Natural killer cell (primary cell): ENCODE data around the gene RWDD1. TPM values are rescaled to one million over a fixed set of nuclear protein-coding genes. Genes with fewer than 3 reads are reported as not detected.

ENCODE experiments used
- ATAC-seq, 3 donors: fragments of 150-1000 bp in 2 of 3; fragments of 200-7000 bp in 1 of 3; cut with Tn5 transposase; 1 replicate in 1 of 3; 2 replicates in 2 of 3; pipeline ENCODE4 v1.10.0; 2021; ENCODE audit warnings: mild to moderate bottlenecking in 2 of 3, moderate library complexity in 2 of 3
- DNase-seq, 2 donors: peaks; one replicate each; pipeline versions ENCODE4 v3.0.0 to v3.0.0-alpha.2; 2013 to 2021; ENCODE audit warnings: mixed read lengths in 1 of 2
- H3K27ac ChIP-seq: one replicate; pipeline ENCODE4 v1.5.1; 2013; ENCODE audit warnings: mild to moderate bottlenecking, low read length
- H3K27me3 ChIP-seq: one replicate; pipeline ENCODE4 v1.6.1; 2013; ENCODE audit warnings: low read length; ENCODE audit not compliant: control insufficient read depth, insufficient read depth
- H3K36me3 ChIP-seq: one replicate; pipeline ENCODE4 v1.6.1; 2013; ENCODE audit warnings: low read length; ENCODE audit not compliant: control insufficient read depth, insufficient read depth
- H3K4me1 ChIP-seq: one replicate; pipeline ENCODE4 v1.6.1; 2013; ENCODE audit warnings: low read length; ENCODE audit not compliant: control insufficient read depth, insufficient read depth
- H3K4me3 ChIP-seq: one replicate; pipeline ENCODE4 v1.5.1; 2013; ENCODE audit warnings: low read length
- H3K9me3 ChIP-seq: one replicate; pipeline ENCODE4 v1.6.1; 2013; ENCODE audit warnings: low read length; ENCODE audit not compliant: control insufficient read depth, insufficient read depth
- H3K27ac Mint-ChIP-seq, 2 donors: one replicate each; pipeline ENCODE4 v1.8.0; 2022; ENCODE audit warnings: mild to moderate bottlenecking in 2 of 2, mixed read lengths in 2 of 2, moderate library complexity in 1 of 2
- H3K27me3 Mint-ChIP-seq, 2 donors: one replicate each; pipeline ENCODE4 v1.8.0; 2022; ENCODE audit warnings: low read depth in 2 of 2, mixed read lengths in 2 of 2
- H3K36me3 Mint-ChIP-seq: one replicate; pipeline ENCODE4 v1.8.0; 2022; ENCODE audit warnings: mixed read lengths
- H3K4me1 Mint-ChIP-seq, 2 donors: one replicate each; pipeline ENCODE4 v1.8.0; 2022; ENCODE audit warnings: mixed read lengths in 2 of 2
- H3K4me3 Mint-ChIP-seq: one replicate; pipeline ENCODE4 v1.8.0; 2022; ENCODE audit warnings: mild to moderate bottlenecking, moderate library complexity, mixed read lengths
- H3K9me3 Mint-ChIP-seq, 2 donors: one replicate each; pipeline ENCODE4 v1.8.0; 2022; ENCODE audit warnings: mixed read lengths in 2 of 2
- CTCF ChIP-seq: fragments of 200-600 bp; IDR thresholded peaks from one replicate; pipeline ENCODE4 v1.8.0; 2022; ENCODE audit warnings: antibody characterized with exemption
- WGBS: methylation state at CpG from one replicate; pipeline ENCODE4 v1.1.7; 2013; ENCODE audit warnings: missing lambda C conversion rate; ENCODE audit not compliant: insufficient coverage; 5-methylcytosine and 5-hydroxymethylcytosine counted together
- intact Hi-C: fragments of 100-400 bp; cut with micrococcal nuclease; formaldehyde crosslinking; loops from one replicate; pipeline ENCODE4 v1.14.2; 2022
- total RNA-seq, 4 donors: library from RNA; stranded (reverse); fragments of 120-200 nt in 1 of 4; gene quantifications; one replicate each; pipeline versions ENCODE4 v1.2.3 to v1.2.4, GENCODE V29; 2013 to 2022

Gene RWDD1
- total RNA-seq, 3 donors from 2014 or later (not counting 1 experiment from before 2014, with no cell fraction given): 47.0 to 48.9 (median 47.1) TPM

GRCh38 chr6:116563830-116564229 lies 7.5 kb upstream of the RWDD1 start:
- no peaks in the 10 kb centered on the region for H3K4me1 Mint-ChIP-seq
- no peaks in the 10 kb centered on the region for H3K9me3 Mint-ChIP-seq
- H3K36me3 Mint-ChIP-seq: no peaks in the 10 kb centered on the region
- H3K4me3 Mint-ChIP-seq: no peak overlapping the region
- peaks cover 35 to 41% of the 10 kb centered on the region in 2 donors for H3K27me3 Mint-ChIP-seq
- H3K9me3 ChIP-seq: no peaks in the 10 kb centered on the region
- H3K4me3 ChIP-seq: no peak overlapping the region
- no peak overlapping the region for H3K27ac ChIP-seq
- peaks cover 10% of the 10 kb centered on the region for H3K27me3 ChIP-seq
- intact Hi-C loops: loop anchor here (5.0 kb wide), 1 partner anchor 347 kb away; no protein-coding TSS in a partner anchor
- H3K27ac Mint-ChIP-seq: no peak overlapping the region
- DNase-seq (no peak), ATAC-seq (no peak)
- H3K36me3 ChIP-seq: no peaks in the 10 kb centered on the region
- WGBS: 92% methylated on average over 9 of the region's 9 CpGs
- TF ChIP-seq CTCF: no peak
- H3K4me1 ChIP-seq: peaks cover 8% of the 10 kb centered on the region

- no peak overlapping the region for H3K27ac Mint-ChIP-seq
- intact Hi-C loops: loop anchor here (5.0 kb wide), 1 partner anchor 347 kb away; no protein-coding TSS in a partner anchor
These were observed 7.0 kb upstream of the RWDD1 start for GRCh38 chr6:116564311-116564710.

GRCh38 chr6:116564921-116565872 lies 6.1 kb upstream of the RWDD1 start:
- no peak overlapping the region for H3K27ac ChIP-seq
- peaks cover 8% of the 10 kb centered on the region for H3K4me1 ChIP-seq
- H3K36me3 ChIP-seq: no peaks in the 10 kb centered on the region
- no peak overlapping the region for H3K4me3 ChIP-seq
- ATAC-seq (peak; percentile 14 to 56 (median 36)), DNase-seq (peak in 1 of 2 donors; percentile 42)
- Mint-ChIP-seq H3K9me3 (no peaks in the 10 kb centered on the region), H3K27ac (no peak overlapping the region), H3K27me3 (peaks cover 35 to 41% of the 10 kb centered on the region in 2 donors), H3K4me3 (no peak overlapping the region), H3K4me1 (peaks cover 5% of the 10 kb centered on the region in 2 donors), H3K36me3 (no peaks in the 10 kb centered on the region)
- WGBS: 56% methylated on average over 42 of the region's 42 CpGs
- TF ChIP-seq CTCF: no peak
- intact Hi-C loops: loop anchor here (5.0 kb wide), 1 partner anchor 348 kb away; no protein-coding TSS in a partner anchor
- no peaks in the 10 kb centered on the region for H3K9me3 ChIP-seq
- H3K27me3 ChIP-seq: peaks cover 10% of the 10 kb centered on the region

More at GRCh38 chr6:116564311-116564710, 7.0 kb upstream of the RWDD1 start:
- no peak overlapping the region for H3K27ac ChIP-seq
- 84% methylated on average over 6 of the region's 7 CpGs for WGBS
- Mint-ChIP-seq H3K36me3 (no peaks in the 10 kb centered on the region), H3K4me1 (no peaks in the 10 kb centered on the region), H3K27me3 (peaks cover 35 to 41% of the 10 kb centered on the region in 2 donors), H3K9me3 (no peaks in the 10 kb centered on the region), H3K4me3 (no peak overlapping the region)
- no peak for TF ChIP-seq CTCF
- H3K27me3 ChIP-seq: peaks cover 10% of the 10 kb centered on the region
- DNase-seq: no peak
- no peak overlapping the region for H3K4me3 ChIP-seq
- no peak for ATAC-seq
- H3K4me1 ChIP-seq: peaks cover 8% of the 10 kb centered on the region
- H3K36me3 ChIP-seq: no peaks in the 10 kb centered on the region
- H3K9me3 ChIP-seq: no peaks in the 10 kb centered on the region
